ENCODE data around the gene RERE.

Gene RERE

DNA sequence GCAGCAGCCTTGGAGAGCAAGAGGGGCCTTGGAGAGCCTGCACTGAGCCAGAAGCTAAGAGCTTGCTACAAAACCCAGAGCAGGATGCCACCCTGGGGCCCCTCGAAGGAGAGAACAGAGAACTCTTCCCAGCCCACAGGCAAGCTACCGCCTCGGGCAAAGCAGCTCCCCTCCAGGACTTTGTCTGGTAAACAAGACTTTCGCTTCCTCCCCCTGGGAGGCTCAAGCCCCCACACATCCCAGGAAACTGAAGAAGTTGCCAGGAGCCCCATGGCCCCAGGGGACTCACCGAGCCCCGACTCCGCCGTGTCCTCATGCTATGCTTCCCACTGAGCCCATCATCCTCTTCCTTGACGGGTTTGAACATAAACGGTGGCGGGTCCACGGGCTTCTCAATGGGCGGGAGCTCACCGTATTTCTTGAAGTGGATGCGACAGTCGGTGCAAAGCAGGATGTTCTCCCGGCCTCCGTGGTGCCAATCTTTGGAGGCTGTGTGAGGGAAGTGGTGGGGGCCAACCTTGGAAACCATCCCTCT lies 453.6 kb downstream of the RERE start:
- H3K4me3 ChIP-seq (ENCODE audit: low read length) = no peak overlapping the region
- no peak for DNase-seq (ENCODE audit: low read depth, low spot score)

DNA sequence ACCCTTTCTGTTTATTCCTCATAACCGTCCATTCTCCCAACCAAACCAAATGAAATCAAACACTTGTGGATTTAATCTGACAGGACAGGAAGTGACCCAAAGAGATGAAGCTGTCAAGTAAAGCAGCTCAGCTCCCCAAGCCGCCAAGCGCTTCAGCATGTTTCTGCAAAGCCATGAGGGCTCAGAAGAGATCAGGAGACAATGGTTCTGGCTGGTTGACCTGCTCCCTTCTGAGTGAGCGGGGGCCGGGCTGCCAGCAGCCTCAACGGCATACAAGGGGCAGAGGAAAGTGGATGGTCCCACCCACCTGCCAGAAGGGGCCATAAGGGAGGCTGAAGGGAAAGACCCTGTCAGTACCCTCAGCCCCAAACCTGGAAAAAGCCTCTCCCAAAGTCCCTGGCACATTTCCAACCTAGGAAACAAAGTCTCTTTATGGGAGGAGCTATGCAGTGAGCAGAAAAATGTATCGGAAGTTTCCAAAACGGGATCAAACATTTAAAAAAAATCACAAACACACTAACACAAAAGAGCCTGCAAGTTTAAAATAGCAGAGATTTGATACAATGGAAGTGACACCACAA lies 454.2 kb downstream of the RERE start:
- no peak for DNase-seq (ENCODE audit: low read depth, low spot score)
- H3K4me3 ChIP-seq (ENCODE audit: low read length) = no peak overlapping the region

DNA sequence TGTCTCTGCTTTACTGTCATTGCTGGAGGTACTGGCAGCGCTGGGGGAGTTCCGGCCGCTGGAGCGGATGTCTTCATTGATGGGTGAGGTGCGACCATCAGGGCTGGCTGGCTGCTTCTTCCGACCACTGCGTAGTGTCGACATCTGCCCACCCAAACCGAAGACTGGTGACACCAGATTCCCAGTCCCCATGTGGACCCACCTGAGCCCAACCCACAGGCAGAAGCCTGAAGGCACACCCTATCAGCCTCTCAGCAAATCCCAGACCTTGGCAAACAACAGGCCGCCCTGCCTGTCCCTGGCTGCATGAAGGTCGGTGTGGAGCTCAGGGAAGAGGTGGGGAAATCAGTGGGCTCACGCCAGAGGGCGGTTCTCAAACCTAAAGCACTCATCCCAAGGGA lies 454.7 kb downstream of the RERE start:
- no peak for DNase-seq (ENCODE audit: low read depth, low spot score)
- H3K4me3 ChIP-seq (ENCODE audit: low read length) = no peak overlapping the region

DNA sequence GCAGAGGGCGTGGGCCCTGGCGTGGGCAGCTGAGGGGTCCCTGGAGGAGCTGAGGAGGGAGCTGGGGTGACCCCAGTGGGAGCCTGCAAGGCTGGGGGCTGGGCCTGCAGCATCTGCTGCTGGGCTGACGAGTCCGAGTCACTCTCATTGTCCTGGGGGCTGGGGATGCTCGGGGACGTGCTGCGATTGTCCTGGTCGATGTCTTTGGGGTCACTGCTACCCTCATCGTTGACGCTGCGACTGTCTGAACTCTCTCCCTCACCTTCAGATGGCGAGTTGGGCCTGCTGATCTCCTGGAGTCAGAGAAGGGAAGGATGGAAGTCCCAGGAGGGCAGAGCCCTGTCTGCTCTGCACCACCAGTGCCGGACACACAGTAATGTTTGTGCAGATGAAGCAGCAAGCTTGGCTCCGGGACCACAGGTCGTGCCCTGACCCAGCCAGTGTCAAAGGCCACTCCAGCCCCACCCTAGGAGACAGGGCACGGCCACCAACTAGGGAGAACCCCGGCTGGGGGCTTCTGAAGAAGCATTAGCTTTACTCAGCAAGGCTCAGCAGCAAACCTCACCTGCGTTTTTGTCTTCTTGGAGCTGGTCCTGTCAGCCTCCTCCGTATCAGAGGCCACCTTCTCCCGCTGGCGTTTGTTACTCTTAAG lies 456.1 kb downstream of the RERE start:
- no peak for DNase-seq (ENCODE audit: low read depth, low spot score)
- no peak overlapping the region for H3K4me3 ChIP-seq (ENCODE audit: low read length)

DNA sequence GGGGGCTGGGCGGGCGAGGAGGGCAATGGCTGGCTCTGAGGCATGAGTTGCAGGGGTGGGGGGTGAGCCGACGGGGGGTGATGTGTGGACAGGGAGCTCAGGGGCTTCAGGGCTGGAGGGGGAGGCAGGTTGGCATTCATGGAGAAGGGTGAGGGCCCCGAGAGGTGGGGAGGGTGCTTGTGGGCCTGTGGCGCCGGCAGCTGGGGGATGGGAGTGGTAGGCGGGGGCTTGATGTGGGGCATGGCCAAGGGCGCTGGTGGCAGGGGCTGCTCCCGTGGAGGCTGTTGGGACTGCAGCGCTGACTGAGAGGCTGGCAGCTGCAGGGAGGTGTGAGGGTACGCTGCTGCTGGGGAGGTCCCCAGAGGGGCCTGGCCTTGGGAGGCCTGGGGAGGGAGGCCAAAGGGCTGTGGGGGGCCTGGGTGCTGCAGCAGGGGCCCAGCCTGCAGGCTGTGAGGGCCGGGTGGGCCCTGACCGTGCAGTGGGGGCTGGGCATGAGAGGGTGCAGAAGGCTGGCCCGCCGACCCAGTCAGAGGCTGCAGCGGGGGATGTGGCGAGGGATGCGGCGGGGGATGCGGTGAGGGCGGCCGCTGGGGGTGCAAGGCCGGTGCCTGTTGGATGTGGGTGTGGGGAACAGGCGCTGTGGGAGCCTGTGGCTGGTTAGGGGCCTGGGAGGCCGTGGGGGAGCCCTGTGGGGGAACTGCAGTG lies 456.8 kb downstream of the RERE start:
- no peak overlapping the region for H3K4me3 ChIP-seq (ENCODE audit: low read length)
- DNase-seq (ENCODE audit: low read depth, low spot score) = no peak

DNA sequence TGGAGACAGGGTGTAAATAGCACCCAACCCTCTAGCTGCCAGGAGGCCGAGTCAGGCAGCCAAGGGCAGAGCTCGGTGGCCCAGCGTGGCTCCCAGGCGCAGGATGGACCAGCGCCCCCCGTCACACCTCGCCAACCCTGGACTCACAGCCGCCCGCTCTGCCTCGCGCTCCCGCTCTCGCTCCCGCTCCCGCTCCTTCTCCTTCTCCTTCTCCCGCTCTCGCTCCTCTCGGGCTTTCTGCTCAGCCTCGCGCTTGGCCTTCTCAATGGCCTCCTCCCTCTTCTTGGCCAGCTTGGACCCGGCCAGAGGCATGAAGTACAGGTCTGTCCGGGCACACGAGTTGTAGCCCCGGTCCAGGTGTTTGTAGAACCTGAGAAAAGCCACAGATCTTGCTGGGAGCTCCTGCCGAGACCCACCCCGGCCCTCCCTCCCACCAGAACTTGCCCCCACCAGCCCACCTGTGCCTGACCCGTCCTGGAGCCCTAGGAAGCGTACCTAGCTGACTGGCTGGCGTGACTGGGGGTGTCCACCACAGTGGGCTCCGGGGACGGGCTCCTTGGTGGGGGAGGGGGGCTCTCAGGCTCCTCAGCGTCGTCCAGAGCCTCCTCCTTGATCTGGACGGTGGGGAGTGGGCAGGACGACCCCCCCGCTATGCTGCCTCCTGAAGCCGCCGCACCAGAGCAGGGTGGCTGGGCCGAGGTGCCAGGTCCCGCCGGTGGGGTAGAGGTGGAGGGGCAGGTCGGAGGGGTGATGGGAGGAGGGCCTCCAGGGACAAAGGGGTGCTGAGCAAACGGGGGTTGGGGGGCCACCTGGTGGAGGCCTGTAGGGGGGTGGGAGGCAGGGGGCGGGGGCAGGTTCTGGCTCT lies 457.6 kb downstream of the RERE start:
- DNase-seq (ENCODE audit: low read depth, low spot score) = no peak
- H3K4me3 ChIP-seq (ENCODE audit: low read length) = no peak overlapping the region

DNA sequence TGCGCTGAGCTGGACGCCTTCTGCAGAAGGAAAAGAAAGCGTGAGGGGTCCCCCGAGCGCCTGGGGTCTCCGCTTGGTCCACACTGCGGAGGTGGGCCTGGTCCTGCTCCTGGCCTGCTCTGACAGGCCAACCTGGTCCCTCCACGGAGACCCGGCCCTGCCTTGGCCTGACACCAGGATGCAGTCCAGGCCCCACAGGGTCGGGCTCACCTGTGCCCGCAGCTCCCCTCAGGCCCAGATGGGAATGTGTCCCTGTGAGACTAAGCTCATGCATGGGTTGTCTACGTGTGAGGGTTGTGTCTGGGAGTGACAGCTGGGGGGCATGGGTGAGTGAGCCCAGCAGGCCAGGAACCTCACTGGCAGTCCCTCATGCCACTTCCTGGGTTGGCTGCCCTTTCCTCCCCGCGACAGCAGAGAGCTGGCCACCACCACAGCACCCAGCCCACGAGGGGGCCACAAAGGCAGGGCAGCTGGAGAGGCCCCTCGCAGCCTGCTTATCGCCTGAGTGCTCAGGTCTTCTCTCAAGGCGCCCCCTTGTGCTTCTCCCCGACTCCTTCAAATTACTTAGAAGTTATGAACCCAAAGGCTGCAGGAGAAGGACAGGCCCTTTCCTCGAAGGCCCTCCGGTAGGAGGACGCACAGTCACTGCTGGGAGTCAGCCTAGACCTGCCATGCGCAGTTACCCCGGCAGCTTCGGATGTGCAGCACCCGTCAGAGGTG lies 458.4 kb downstream of the RERE start:
- H3K4me3 ChIP-seq (ENCODE audit: low read length) = no peak overlapping the region
- no peak for DNase-seq (ENCODE audit: low read depth, low spot score)

DNA sequence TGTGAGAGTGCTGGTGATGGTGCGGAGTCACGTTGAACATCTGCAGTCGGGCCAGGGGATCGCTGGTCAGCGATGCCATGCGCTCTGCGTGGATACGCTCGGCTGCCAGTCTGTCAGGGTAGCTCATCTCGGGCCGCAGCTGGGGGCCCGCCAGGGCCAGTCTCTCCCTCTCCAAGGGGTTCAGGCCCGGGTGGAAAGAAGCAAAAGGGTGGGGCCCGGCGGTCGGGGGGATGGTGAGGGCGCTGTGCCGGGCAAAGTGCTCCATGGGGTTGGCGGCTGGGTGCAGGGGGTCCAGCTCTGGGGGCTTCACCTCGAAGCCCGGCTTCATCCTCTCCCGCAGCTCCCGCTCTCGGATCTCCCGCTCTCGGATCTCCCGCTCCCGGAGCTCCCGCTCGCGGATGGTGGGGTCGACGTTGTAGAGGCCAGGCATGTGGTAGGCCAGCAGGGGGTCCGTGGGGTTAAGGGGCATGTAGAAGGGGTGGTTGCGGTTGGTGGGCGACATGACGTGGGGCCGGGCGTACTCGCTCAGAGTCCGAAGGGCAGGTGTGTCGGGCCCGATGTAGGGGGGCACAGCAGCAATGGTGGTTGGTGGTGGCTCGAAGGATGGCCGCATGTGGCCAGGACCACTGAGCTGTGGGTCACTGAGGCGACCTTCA lies 459.1 kb downstream of the RERE start:
- no peak overlapping the region for H3K4me3 ChIP-seq (ENCODE audit: low read length)
- DNase-seq (ENCODE audit: low read depth, low spot score) = no peak

DNA sequence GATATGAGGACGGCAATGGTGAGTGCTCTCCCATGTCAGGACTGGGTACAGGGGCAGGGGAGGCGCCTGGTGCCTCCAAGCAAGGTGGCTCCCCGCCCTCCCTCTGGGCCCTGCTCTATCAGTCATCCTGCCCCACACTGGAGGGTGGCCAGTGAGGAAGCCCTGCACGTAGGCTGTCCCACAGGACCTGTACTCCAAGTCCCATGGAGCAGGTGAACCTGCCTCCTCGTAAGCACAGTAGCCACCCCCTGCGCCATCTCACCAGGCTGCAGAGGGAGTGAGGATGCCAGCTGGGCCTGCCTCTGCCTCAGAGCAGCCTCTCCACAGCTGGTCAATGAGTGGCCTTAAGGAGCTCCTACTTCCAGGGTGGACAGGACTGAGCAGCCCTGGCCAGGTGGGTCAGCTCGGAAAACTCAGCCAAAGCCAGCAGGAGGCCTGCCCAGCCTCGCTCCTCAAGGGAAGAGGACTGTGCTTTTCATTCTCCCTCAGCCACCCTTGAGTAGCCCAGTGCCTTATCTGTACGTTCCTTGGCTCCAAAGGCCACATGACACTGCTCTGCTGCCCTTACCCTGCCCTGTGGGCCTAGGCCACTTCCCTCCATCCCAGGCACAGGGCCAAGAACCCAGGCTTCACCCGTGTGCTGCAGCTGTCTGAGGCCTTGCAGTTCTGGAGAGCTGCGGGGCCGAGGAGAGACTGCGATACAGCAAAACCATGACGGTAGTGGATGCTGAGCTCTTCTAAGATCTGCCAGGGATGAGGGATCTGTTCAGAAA lies 459.9 kb downstream of the RERE start:
- DNase-seq (ENCODE audit: low read depth, low spot score) = no peak
- no peak overlapping the region for H3K4me3 ChIP-seq (ENCODE audit: low read length)

DNA sequence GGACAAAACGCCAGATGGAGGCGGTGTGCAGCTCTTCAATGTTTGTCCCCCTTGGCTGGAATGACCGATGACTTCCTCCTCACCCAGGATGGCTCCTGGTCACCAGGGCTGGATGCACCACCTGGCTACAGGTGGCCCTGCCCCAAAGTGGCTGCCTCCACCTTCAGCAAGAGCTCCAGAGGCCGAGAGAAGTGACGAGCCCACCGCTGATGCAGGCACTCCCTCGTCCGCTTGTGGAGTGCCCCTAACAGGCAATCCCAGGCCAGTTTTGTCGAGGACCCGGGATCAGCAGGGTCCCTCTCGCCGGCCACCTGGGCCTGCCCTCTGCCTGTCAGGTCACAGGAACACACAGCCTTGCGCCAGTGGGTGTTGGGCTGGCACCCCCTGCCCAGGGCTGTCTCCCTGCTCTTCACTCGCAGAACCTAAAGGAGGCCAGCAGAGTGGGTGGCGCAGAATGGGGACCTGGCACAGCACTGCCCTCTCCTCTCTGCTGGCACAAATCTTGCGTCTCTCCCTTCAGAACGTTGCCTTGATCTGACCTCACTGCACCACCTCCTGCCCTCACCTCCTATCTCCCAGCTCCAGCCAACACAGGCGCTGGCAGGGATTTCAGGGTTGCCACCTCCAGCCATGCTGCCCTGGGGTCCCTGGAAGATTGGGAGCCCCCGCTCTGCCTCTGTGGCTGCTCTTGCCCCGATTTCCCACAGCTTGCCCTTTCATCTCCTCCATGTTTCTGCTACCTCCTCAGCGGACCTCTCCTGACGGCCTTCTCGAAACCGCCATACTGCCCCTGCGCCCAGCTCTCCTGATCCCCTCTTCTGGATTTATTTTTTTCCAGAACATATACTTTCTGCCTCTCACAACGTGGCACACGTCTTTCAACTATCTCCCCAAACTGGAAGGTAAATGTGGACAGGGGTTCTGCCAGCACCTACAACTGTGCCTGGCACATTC lies 460.9 kb downstream of the RERE start:
- H3K4me3 ChIP-seq (ENCODE audit: low read length) = no peak overlapping the region
- no peak for DNase-seq (ENCODE audit: low read depth, low spot score)

DNA sequence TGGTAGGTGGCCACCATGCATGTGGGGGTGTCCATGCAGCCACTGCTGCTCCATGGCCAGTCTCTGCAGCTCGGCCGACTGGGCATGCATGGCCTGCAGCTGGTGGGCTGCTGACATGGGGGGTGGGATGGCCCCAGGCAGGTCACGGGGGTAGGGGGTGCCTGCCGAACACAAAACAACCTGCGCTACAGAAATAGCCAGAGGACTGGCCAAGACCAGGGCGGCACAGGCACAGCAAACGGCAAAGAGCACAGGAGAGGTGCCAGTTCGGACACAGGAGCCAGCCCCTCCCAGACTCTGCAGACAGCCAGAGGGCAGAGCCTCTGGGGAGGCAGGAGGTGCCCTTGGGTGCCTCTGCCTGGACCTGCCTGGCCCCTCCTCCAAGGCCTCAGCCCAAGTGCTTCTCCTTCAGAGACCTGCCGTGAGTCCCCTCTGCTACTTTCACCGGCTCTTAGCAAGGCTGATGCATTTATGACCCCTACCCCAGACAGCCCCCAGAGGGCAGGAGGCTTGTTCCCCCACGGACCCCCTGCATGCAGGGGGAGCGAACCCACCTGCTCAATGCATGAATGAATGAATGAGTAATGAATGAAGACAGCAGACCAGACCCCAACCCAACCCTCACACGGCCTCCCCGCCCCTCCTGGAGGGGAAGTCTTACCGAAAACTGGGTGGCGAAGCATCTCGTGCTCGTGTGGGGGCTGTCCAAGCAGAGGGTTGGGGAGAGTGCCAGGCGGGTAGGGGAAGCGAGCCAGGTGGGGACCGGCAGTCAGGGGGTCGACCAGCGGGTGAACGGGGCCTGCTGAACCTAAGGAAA lies 461.8 kb downstream of the RERE start:
- no peak overlapping the region for H3K4me3 ChIP-seq (ENCODE audit: low read length)
- DNase-seq (ENCODE audit: low read depth, low spot score) = no peak

DNA sequence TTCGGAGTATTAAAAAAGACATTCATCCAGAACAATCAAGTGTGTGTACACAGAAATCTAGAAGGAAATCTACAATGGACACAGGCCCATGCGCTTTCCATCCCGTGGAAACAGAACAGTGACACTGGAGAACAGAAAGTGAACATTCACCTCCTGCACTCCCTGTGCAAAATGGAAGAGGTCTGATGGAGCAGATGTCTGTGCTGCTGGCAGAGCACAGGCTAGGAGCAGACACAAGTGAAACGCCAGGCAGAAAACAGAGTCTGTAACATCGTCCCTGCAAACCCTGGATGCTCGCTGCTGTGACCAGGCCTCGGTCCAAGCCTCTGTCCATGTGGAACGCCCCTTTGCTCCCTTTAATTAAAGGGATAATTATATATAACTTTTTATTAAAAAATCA lies 463.4 kb downstream of the RERE start:
- DNase-seq (ENCODE audit: low read depth, low spot score) = no peak
- no peak overlapping the region for H3K4me3 ChIP-seq (ENCODE audit: low read length)

DNA sequence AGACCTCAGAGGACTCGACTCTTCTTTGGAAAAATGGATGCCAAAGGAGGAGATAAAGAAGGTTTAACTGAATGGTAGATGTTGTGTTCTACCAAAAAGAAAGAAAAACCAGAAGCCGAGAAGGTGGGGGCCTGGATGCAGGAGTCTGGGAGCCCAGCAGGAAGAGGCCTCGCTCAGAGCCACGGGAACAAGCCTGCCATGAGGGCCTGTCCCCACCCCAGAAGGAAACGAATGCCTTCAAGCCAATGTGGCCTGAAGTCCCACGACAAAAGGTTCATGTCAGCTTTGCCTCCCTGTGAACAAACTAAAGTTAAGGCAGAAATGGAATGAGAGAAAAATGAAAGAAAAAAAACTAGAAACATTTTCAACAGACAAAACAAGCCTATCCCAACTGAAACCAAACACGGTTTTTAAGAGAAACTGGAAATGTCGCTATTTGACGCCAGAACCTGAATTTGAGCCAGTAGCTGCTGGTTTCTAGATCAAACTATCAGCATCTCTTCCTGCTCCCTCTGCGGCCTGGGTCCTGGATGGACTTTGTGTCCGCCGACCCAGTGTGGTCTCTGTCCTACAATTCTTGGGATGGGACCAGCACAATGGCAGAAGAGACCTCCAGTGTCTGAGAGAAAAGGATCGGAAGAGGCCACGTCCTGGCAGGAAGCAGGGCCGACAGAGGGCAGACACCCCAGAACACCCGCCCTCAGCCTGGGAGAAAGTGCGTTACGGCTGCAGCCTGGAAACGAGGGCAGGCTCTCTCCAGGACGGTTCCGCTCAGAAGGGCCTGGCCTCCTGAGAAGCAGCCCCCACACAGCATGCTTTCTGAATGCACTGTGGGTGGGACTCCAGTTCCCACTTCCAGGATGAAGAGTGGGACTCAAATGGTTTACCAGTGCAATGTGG lies 464.3 kb downstream of the RERE start:
- no peak for DNase-seq (ENCODE audit: low read depth, low spot score)
- H3K4me3 ChIP-seq (ENCODE audit: low read length) = no peak overlapping the region

DNA sequence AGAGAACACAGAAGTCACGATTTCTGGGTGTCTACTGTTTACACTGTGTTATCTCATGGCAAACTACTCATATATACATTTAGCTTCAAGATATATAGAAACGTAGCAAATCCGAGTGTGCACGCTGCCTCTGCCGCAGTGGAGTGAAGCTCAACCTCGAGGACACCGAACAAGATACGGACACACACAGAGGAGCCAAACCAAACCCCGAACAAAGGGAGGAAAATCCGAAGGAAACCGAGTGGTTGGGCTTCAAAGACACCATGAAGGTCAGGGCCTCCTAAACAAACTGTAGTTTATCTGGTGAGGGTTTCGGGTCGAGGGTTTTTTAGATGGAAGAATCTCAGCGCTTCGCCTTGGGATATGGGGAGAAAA lies 465.0 kb downstream of the RERE start:
- no peak overlapping the region for H3K4me3 ChIP-seq (ENCODE audit: low read length)
- no peak for DNase-seq (ENCODE audit: low read depth, low spot score)
